Inflammatory macrophage treated with lipopolysaccharide for 4 hours (primary cell): Measurements from ENCODE around the gene DOCK1.

ENCODE experiments used
- DNase-seq: peaks from one replicate; pipeline ENCODE4 v3.0.0-alpha.2; 2020

The DOCK1 gene

DNA sequence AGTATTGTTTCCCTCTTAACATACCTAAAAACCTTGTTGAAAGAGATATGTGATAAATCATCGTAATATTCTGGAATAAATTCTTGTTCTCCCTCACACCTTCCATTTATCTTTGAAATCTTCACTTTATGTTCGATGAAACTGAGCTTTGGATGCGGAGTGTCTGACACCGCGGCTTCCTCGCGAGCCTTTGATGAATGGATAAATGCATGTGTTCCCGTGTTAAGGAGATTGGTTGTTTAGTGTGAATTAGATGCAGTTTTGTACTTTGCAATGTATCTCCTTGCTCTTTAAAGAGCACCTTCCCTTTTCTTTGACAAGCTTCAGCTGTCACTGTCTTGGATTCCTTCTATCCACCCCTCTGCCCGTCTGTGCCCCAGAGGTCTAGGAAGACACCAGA, 138.1 kb downstream of the DOCK1 start:
- no peak for DNase-seq

DNA sequence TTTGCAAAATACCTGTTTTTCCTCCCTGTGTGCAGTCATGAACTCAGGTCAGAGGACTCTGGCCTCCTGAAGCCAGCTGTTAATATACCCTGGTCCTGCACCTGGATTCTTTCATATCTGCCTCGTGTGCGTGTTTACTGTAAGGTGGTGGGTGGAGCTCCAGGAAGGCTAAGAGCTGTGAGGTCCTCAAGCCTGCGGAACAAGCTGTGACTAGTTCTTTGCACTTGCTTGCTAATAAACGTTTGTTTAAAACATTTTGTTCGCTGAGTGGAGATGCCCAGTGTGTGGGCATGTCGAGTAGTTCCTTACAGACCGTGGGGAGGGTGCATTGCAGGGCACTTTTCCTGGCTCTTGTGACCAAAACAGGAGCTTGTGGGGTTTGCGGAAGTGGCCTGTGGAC, 139.0 kb downstream of the DOCK1 start:
- no peak for DNase-seq

DNA sequence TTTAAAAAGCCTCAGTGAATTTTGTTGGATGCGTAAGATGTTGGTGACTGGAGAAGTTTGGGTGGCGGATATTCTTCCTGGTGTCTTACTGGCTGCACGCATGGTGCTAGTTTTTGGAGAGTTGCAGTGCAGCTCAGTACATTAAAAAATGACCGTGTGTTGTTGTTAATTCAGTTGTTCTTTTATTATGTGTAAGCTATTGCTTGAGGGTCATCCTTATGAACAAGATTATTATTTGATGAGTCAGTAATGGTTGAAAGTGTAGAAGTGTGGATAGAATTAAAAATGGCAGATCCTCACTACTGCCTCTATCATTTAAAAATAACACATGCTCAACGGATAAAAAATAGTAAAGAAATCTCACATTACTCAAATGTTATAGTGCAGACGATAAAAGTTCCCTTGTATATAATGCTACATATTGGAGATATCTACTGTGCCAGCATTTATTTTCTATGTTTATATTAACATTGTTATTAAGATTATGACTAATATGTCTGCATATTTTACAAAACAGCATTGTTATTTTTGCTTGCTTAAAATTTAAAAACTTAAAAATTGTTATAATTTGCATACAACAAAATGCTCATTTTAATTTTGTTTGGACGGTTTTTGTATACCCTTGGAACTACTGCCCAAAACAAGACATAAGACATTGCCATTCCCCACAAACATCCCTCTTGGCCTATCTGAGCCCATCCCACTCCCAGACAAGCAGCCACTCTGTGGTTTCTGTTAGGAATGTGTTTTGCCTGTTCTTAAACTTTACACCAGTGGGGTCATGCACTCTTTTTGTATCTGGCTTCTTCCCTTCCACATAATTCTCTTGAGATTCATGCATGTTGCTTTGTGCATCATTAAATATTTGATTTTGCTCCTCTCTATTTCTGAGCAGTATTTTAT, 142.0 kb downstream of the DOCK1 start:
- DNase-seq, result no peak

DNA sequence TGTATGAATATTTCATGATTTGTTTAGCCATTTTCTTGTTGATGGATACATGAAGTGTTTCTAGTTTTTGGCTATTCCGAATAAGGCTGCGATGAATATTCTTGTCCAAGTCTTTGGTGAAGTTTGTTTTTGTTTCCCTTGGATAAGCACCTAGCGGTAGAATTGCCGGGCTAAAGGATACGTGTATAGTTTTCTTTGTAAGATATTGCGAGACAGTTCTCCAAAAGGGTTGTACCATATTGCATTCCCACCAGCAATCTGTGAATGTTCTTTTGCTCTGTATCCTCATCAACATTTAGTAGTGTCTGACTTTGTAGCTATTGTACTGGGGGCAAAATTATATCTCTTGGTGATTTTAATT, 142.6 kb downstream of the DOCK1 start:
- no peak for DNase-seq

DNA sequence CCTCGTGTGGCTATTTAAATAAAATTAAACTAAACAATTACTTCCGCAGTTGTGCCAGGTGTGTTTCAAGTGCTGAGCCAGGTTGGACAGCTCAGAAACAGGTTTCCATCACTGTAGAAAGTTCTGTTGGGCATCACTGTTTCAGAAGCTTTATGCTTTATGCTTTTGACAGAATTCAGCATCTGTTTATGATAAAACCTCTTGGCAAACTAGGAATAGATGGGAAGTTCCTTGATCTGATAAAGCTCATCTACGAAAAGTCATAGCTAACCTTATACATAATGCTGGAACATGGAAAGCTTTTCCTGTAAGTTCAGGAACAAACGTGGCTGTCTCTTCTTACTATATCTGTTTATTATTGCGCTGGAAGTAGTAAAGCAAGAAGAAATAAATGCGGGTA, 143.4 kb downstream of the DOCK1 start:
- no peak for DNase-seq

DNA sequence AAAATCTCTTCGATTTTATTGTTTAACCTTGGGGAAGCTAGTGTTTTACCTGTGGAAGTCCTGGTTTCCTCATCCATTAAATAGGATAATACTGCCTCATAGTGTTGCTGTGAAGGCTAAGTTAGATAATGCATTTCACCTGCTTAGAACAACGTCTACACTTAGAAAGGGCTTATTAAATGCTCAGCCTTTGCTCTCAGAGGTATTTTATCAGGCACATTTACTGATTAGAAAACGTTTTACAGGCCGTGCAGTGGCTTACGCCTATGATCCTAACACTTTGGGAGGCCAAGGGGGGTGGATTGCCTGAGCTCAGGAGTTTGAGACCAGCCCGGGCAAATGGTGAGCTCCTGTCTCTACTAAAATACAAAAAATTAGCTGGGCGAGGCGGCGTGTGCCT, 146.8 kb downstream of the DOCK1 start:
- DNase-seq, result no peak

DNA sequence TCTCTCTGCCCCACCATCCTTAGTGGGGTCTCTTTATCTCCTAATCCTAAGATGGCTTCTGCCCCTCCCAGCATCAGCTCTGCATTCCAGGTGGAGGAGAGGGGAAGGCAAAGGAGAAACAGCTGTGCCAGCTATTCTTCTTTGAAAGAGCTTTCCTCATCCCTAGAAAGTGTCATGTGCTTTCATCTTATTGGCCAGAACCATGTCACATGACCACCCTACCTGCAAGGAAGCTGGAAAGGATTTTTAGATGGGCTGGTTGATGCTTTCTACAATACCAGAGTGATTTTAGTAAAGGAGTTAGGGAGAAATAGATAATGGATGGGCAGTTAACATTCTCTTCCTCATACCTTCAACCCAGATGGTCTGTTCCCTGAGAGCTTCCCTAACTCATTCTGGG, 150.0 kb downstream of the DOCK1 start:
- no peak for DNase-seq

DNA sequence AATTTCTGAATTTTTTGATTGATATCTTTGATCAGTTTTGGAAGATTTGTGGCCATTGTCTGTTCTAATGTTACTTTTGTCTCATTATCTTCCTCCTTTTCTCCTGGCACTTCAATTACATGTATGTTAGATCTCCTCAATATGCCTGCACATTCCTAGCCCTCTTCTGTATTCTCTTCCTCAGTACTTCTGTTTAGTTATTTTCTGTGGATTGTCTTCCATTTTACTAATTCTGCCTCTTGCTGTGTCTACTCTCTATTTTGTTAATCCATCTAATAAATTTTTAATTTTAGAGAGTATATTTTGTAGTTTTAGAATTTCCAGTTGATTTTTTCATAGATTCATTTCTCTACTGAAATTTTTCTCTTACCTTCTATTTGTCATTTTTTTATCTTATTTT, 154.1 kb downstream of the DOCK1 start:
- DNase-seq, result no peak

DNA sequence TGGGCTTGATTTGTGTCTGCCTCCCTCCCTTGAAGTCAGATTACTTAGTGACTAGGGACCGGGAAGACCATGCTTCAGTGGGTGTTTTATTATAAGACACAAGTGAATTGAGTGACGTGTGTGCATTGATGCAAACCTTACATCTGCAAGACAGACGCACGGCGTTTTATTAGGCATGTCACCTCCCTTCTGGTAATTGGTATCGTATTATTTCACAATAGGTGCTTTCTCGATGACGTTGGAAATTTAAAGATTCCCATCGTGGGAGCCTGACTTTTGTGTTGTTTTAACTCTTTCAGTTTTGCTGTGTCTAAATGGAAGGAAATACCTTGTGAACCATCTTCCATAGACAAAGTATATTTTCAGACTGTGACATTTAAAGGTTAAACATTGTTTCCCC, 158.5 kb downstream of the DOCK1 start:
- no peak for DNase-seq

DNA sequence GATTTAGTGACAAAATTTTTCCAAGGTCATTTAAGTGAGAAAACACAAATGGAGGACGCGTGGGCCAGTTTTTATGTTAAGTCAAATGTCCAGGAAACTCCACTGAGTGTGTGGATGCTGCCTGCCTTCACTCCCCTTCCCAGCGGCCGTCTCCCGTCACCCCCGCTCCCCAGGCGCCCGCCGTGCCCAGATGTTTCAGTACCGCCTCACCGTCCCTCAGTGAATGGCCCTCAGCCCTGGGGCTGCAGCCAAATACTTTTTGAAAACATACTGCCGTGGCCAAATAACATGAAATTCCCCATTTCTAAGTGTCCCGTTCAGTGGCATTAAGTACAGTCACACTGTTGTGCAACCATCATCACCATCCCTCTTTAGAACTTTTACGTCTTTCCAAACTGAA, 159.2 kb downstream of the DOCK1 start:
- DNase-seq, result no peak

DNA sequence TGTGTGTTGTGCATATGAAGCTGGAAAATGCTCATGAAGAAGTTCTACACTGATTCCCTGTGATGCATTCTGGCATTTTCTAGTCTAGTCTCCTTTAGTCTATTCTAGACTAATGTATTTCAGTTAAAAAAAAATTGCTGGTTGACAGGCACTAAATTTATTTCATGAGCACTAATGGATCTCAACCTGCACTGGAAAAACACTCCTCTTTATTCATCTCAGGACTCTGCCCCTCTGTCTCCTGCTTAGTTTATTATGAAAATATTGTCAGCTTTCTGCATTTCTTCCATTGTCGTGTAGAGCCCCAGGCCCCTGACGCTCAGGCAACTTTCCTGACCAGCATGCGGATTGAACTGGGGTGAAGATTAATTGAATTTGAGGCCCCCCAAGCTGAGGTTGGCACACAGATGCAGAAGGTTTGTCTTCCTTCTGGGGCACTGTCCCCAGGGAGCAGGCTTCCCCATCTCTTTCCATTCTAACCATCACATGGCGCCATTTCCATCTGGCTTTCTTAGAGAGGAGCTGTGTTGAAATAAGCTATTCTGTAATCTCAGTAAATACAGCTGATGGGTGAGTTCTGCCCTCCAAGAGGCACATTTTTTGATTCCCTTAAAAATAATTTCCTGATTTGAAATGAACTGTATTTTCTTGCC, 162.4 kb downstream of the DOCK1 start:
- DNase-seq, result no peak

DNA sequence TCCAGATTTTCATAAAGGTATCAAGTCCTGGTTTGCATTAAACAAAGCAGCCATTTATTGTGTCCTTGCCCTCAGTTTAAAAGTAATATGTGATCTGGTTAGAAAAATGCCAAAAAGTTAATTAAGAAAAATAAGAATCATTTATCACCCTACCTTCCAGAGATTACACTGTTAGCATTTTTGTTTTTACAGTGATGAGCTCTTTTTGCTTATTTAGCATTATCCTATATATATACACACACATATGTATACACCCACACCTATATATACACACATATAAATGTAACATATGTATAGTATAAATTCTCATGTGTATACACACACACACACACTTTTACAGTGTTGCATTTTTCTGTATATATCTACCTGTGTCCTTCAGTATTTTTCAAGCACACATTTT, 163.3 kb downstream of the DOCK1 start:
- no peak for DNase-seq

DNA sequence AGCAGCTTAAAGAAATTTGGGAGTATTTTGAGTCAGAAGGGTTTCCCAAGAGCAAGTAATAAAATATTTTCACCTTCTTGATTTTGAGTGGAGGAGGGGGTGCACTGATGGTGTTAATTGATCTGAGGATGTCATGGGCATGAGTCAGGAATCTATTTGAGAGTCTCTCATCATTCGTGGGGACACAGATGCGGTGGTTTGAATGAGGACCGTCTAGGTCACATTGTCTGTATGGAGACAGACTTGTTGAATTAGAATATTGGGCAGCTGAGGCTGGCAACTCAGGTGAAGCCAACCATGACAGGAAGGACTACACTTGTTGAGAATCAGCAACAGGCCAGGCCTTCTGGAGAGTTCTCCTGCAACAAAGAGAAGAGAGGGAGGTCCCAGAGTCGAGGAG, 164.2 kb downstream of the DOCK1 start:
- no peak for DNase-seq

DNA sequence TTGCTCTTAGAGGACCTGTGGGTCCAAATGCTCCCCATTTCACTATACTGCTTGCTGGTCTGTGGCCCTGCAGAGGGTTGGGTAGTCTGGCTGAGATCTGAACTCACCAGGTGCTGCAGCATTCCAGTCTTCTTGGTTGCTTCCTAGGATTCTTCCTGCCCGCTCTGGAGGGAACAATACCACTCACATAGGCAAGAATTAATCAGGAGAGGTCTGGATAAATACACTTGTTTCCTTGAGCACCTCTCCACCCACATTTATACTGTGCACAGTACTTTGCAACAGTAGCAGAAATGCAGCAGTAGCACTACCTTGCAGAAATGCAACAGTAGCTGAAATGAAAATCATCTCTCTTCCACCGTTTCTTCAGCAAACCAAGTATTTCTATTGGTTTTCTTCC, 165.9 kb downstream of the DOCK1 start:
- no peak for DNase-seq

DNA sequence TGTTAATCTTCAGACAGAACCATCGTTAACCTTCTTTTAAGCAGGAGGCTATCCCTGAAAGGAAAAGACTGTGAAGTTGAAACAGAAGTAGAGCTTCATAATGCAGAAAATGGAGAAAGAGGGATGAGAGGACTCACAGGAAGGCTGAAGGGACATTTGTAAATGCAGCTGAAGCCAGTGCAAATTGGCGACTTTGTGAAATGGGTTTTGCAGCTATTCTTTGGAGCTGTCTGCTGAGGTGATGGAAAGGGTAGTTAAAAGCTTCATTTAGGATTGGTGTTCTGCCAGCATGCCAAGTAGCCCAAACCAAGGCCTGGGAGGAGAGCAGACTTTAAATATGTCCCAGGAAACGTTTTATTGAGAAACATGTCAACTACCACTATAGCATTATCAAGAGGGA, 168.4 kb downstream of the DOCK1 start:
- DNase-seq, result no peak

DNA sequence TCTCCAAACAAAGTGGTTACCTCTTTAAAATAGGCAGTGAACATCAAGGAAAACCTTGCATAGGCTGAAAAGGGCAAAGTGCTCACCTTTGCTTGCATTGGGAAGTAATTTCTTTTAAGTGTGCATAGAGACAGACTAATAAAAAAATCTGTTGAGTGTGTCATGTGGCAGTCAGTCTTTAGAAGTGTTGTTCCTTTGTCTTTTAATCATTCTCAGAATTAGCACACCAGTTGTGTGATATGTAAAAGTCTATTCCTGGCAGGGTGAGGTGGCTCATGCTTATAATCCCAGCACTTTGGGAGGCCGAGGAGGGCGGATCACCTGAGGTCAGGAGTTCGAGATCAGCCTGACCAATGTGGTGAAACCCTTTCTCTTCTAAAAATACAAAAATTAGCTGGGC, 174.2 kb downstream of the DOCK1 start:
- DNase-seq, result no peak

DNA sequence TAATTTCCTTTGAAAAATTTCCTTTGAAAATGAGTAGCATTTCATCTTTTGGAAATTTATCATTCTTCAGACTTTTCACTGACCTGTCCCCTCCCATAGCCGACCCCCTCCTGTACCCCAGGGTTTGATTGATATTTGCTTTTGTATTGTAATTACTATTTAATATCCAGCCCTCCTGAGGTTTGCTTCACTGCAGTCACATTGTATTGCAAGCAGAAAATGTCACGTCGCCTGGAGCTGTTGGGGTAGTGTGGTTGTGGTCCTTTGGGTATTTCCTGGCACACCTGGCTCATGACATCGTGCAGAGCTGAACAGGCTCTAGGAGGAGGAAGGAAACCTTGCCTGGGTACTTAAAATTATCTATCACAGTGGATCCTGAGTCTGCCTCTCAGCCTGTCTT, 175.1 kb downstream of the DOCK1 start:
- no peak for DNase-seq

DNA sequence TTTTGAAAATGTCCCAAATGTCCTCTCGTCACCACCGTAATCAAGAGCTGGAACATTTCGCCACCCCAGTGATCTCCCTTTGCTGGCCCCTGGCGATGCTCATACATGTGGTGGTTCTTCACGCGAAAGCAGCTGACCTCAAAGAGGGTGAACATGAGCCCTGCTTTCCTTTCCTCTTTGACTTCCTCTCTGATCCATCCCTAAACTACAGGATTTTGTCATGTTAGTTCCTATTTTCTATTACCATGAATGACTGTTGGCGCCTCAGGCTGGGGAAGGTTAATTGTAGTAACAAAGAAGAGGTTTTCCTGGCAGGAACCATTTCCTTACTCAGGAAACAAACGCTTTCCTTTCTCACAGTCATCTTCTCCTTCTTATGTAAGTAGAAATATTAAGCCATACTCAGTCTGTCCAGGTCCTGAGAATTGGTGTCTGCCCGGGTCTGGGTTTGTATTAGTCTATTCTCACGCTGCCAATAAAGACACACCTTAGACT, 176.7 kb downstream of the DOCK1 start:
- DNase-seq, result peak; percentile 44

DNA sequence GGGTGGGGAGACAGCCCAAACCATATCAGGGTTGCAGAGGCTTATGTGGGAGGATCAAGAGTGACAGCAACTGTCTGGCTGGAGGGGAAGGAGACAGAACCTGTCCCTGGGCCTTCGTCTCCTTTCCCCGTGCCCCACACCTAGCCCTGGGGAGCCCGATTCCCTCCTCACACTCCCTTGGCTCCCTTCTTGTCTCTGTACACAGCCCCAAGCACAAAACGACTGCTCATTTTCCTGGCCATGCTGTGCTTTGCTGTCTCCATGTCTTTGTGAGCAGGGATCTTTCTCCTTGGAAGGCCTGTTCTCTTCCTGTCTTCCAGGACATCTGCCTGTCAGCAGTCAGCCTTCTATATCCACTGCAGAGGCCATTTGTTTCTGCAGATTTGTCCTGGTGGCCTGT, 177.4 kb downstream of the DOCK1 start:
- no peak for DNase-seq

DNA sequence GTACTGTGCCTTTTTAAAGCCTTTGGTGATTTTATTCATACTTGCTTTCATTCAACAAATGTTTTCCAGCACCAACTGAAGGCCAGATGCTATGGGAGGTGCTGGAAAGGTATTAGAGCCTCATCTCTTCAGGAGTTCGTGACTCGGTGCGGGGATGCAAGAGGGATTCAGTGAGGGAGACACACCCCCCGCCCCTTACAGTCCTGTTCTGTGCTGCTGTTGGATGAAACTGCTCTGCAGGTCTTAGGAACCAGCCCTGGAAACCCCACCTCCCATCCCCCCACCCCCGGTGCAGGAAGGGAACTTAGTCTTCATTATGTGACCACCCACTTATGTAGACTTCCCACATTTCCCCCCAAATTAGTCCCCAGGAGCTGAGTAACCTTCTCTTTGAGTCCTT, 180.7 kb downstream of the DOCK1 start:
- no peak for DNase-seq

DNA sequence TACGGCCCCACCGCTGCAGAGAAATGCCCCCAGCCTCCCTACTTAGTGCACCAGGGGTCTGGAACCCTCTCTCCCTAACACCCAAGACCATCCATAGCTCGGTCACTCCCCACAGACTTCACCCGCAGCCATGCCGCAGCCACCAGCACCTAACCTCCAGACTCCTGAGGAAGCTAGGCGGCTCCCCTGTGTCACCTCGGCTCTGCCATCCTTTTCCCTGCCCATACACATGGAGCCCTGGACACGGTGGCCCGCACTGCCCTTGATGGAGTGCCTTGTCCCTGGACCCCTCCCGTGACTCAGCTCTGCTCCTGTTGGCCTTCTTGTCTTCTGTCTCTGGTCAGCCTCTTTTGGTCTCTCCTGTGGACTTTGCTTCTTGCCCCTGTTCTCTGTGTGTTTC, 183.7 kb downstream of the DOCK1 start:
- DNase-seq, result no peak

DNA sequence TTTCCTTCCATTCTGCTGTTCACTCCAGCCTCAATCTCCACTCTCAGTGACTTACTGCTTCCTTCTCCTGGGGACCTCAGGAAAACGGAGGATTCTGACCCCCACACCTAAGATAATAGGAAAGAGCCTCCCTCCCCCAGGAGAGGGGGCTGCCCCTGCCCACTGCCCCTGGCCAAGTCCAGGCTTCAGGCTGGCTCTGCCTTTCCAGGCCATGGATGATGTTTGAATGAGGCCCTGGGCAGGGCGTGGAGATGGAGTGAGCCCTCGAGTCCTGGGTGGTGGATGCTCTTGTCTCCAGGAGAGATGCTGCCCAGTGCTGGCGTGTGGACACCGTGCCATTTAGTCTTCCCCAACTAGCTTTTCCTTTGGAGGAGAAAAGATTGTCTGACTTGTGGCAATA, 184.2 kb downstream of the DOCK1 start:
- DNase-seq, result no peak

DNA sequence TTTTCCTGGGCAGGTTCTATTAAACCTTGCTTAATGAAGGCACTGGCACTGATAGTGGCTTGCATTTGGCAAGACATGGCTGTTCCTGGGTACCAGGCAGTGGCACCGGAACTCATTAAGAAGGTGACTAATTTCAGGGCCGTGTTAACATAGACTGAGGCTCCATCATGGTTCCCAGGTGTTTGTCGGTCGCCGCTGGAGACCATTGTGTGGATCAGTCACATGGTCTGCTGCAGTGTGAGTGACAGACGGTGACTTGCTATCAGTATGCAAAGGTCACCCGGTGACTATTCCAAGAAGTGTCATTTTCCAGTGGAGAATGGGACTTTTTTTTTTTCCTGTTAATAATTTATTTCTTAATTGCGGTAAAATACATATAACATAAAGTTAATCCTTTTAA, 184.9 kb downstream of the DOCK1 start:
- DNase-seq, result no peak

DNA sequence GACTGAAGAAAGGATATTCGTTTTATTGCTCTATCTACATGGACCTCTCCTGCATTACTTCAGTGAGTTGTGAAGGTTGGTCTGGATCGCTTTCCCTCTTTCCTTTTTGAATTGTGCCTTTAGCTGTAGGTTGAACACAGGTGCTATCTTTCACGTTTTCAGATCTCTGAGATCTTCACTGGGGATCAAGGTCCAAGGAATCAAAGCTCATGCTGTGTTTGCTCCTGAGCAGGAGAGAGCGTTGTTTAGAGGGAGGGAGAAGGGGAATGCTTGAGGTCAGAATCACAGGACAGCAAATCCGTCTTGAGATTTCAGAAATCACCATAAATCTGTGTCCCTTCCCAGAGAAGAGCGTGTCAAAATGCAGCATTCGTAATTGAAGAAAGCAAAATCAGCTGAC, 186.1 kb downstream of the DOCK1 start:
- DNase-seq, result no peak

DNA sequence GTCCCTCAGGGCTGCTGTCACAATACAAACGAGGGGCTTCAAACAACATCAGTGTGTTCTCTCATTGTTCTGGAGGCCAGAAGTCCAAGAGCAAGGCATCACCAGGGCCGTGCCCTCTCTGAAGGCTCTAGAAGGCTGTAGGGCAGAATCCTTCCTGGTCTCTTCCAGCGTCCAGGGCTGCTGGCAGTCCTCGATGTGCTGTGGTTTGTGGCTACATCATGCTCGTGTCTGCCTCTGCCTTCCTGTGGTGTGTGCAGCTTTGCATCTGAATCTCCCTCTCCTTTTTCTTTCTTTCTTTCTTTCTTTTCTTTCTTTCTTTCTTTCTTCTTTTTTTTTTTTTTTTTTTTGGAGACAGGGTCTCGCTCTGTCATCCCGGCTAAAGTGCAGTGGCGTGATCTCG, 187.7 kb downstream of the DOCK1 start:
- DNase-seq, result no peak
